Tibial artery (tissue), 4 donors: Measurements from ENCODE around the gene NANOS3.
A peak's percentile ranks its signal among the peaks of the same experiment; 100 is the strongest.

ENCODE experiments used
- DNase-seq, 2 donors: peaks; one replicate each; pipeline ENCODE4 v3.0.0-alpha.2; 2019
- H3K27ac ChIP-seq, 2 donors: fragments of 200-600 bp; sonication (generic) in 1 of 2; 1 replicate in 1 of 2; 2 replicates in 1 of 2; pipeline ENCODE4 v1.5.1; 2018 to 2019; ENCODE audit warnings: mild to moderate bottlenecking in 1 of 2
- H3K27me3 ChIP-seq, 2 donors: fragments of 200-600 bp; sonication (generic) in 1 of 2; one replicate each; pipeline versions ENCODE4 v1.5.1 to v1.6.0; 2016 to 2019
- H3K36me3 ChIP-seq, 3 donors: fragments of 200-600 bp; sonication (generic) in 2 of 3; one replicate each; pipeline ENCODE4 v1.5.1; 2016 to 2019; ENCODE audit warnings: mild to moderate bottlenecking in 2 of 3
- H3K4me1 ChIP-seq, 4 donors: fragments of 200-600 bp; sonication (generic) in 2 of 4; 1 replicate in 3 of 4; 2 replicates in 1 of 4; pipeline ENCODE4 v1.5.1; 2016 to 2019
- H3K4me3 ChIP-seq, 2 donors: fragments of 200-600 bp; sonication (generic) in 1 of 2; 1 replicate in 1 of 2; 2 replicates in 1 of 2; pipeline ENCODE4 v1.5.1; 2018 to 2019; ENCODE audit warnings: mild to moderate bottlenecking in 2 of 2
- H3K9me3 ChIP-seq, 3 donors: fragments of 200-600 bp; sonication (generic) in 1 of 3; one replicate each; pipeline ENCODE4 v1.5.1; 2016 to 2019
- CTCF ChIP-seq, 2 experiments: fragments of 200-600 bp in 1 of 2; fragments of 450-650 bp in 1 of 2; IDR thresholded peaks; one replicate each; pipeline ENCODE4 v1.5.1; 2017 to 2019; ENCODE audit warnings: antibody characterized with exemption in 2 of 2, mild to moderate bottlenecking in 1 of 2, moderate library complexity in 1 of 2
- intact Hi-C: fragments of 100-400 bp; cut with DNase I; formaldehyde crosslinking; loops from one replicate; pipeline ENCODE4 v1.15.0; 2023; ENCODE audit warnings: low total_unique reads

The NANOS3 gene

GRCh38 chr19:13861392-13861713 lies 15.6 kb upstream of the NANOS3 start:
- peaks cover 0 to 37% (median 19%) of the 10 kb centered on the region in 4 donors for H3K4me1 ChIP-seq
- H3K4me3 ChIP-seq = peak overlapping the region; percentile 47

GRCh38 chr19:13861714-13862531 lies 15.0 kb upstream of the NANOS3 start:
- Histone ChIP-seq H3K9me3 (no peaks in the 10 kb centered on the region), H3K4me3 (peak overlapping the region; percentile 47), H3K36me3 (no peaks in the 10 kb centered on the region), H3K4me1 (peaks cover 0 to 39% (median 19%) of the 10 kb centered on the region in 4 donors), H3K27me3 (peaks cover 0 to 3% of the 10 kb centered on the region in 2 donors), H3K27ac (peak overlapping the region; percentile 86 to 94)
- intact Hi-C loops = loop anchor here (2.0 kb wide), 1 partner anchor 77 kb away; no protein-coding TSS in a partner anchor
- DNase-seq = peak; percentile 92 to 97
- TF ChIP-seq CTCF (IDR thresholded peaks at IDR 0.05) = peak; percentile 99

More at GRCh38 chr19:13861392-13861713, 15.6 kb upstream of the NANOS3 start:
- H3K27ac ChIP-seq = peak overlapping the region; percentile 86 to 94
- H3K36me3 ChIP-seq = no peaks in the 10 kb centered on the region
- H3K9me3 ChIP-seq = no peaks in the 10 kb centered on the region
- no peak for DNase-seq
- TF ChIP-seq CTCF (IDR thresholded peaks at IDR 0.05) = no peak
- intact Hi-C loops = no loop called here
- peaks cover 0 to 3% of the 10 kb centered on the region in 2 donors for H3K27me3 ChIP-seq

GRCh38 chr19:13864046-13864666 lies 12.8 kb upstream of the NANOS3 start:
- Histone ChIP-seq H3K4me1 (peaks cover 0 to 39% (median 19%) of the 10 kb centered on the region in 4 donors), H3K27me3 (peaks cover 0 to 3% of the 10 kb centered on the region in 2 donors), H3K4me3 (peak overlapping the region in 1 of 2 donors; percentile 62), H3K9me3 (no peaks in the 10 kb centered on the region), H3K27ac (peak overlapping the region; percentile 63 to 70), H3K36me3 (no peaks in the 10 kb centered on the region)
- DNase-seq = no peak
- no peak for TF ChIP-seq CTCF (IDR thresholded peaks at IDR 0.05)
- intact Hi-C loops = no loop called here

GRCh38 chr19:13864667-13865570 lies 12.0 kb upstream of the NANOS3 start:
- no peaks in the 10 kb centered on the region for H3K36me3 ChIP-seq
- H3K4me3 ChIP-seq = peak overlapping the region; percentile 62 to 71
- intact Hi-C loops = no loop called here
- TF ChIP-seq CTCF (IDR thresholded peaks at IDR 0.05) = no peak
- H3K9me3 ChIP-seq = no peaks in the 10 kb centered on the region
- H3K27me3 ChIP-seq = peaks cover 0 to 3% of the 10 kb centered on the region in 2 donors
- peak overlapping the region; percentile 63 to 70 for H3K27ac ChIP-seq
- no peak for DNase-seq
- H3K4me1 ChIP-seq = peaks cover 0 to 39% (median 19%) of the 10 kb centered on the region in 4 donors
